ENCODE results near the gene UNC13D. TPM values are rescaled to one million over a fixed set of nuclear protein-coding genes. Genes with fewer than 3 reads are reported as not detected.
"Not testable (repeated sequence)": the region's sequence is repeated elsewhere in the genome, so short reads cannot be mapped to it uniquely, and the experiment has no call there.

Gene UNC13D
- total RNA-seq, 2 donors from 2014 or later = 89.0 to 97.6 TPM

DNA sequence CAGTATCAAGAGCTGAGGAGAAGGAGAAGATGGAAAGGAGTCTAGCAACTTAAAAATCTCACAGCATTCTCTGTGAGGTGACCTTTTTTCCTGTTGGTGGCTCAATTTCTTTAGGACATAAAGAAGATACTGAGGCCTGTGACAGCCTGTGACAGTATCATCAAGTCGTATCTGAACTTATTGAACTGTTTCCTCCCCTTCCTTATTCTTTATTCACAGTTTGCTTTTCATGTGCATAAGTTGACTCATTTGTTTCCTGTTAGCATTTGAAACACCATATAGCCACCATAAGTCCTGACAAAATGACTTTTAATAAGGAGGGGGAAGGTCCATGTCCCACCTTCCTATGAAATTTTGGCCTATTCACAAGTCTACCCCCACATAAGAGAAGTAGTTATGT, 50.7 kb downstream of the UNC13D start:
- no peak for ATAC-seq (replicated peaks in 1 of 2)
- Mint-ChIP-seq H3K9me3 (no peaks in the 10 kb centered on the region), H3K4me3 (peak overlapping the region in 1 of 2 donors; percentile 49), H3K27ac (peak overlapping the region; percentile 83), H3K27me3 (ENCODE audit: low read depth) (no peaks in the 10 kb centered on the region), H3K4me1 (ENCODE audit: low read depth) (peaks cover 20% of the 10 kb centered on the region), H3K36me3 (ENCODE audit: insufficient read depth in 2 of 2) (peaks cover 0 to 2% of the 10 kb centered on the region in 2 donors)
- no peak for DNase-seq

DNA sequence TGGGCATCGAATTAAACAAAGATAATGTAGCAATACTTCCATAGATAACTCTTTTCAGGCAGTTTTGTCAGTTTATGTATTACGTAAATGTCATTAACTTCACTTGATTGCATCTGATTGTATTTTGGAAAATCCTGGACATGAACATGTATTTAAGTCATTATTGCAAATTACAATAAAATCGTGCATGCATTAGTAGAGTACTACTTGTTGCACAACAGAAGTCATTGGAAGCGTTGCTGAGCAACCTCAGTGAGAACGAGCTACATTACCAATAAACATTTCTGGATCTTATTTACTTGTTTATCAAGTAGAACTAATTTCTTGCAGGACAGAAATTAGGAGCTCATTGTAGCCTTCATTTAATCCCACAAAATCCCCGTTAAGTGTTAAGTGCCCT, 53.0 kb downstream of the UNC13D start:
- ATAC-seq (replicated peaks in 1 of 2) (no peak), DNase-seq (no peak)
- no peaks in the 10 kb centered on the region for H3K27me3 Mint-ChIP-seq (ENCODE audit: low read depth)
- H3K36me3 Mint-ChIP-seq (ENCODE audit: insufficient read depth in 2 of 2) = peaks cover 0 to 1% of the 10 kb centered on the region in 2 donors
- H3K9me3 Mint-ChIP-seq = no peaks in the 10 kb centered on the region
- peaks cover 35% of the 10 kb centered on the region for H3K4me1 Mint-ChIP-seq (ENCODE audit: low read depth)
- no peak overlapping the region for H3K4me3 Mint-ChIP-seq
- no peak overlapping the region for H3K27ac Mint-ChIP-seq

DNA sequence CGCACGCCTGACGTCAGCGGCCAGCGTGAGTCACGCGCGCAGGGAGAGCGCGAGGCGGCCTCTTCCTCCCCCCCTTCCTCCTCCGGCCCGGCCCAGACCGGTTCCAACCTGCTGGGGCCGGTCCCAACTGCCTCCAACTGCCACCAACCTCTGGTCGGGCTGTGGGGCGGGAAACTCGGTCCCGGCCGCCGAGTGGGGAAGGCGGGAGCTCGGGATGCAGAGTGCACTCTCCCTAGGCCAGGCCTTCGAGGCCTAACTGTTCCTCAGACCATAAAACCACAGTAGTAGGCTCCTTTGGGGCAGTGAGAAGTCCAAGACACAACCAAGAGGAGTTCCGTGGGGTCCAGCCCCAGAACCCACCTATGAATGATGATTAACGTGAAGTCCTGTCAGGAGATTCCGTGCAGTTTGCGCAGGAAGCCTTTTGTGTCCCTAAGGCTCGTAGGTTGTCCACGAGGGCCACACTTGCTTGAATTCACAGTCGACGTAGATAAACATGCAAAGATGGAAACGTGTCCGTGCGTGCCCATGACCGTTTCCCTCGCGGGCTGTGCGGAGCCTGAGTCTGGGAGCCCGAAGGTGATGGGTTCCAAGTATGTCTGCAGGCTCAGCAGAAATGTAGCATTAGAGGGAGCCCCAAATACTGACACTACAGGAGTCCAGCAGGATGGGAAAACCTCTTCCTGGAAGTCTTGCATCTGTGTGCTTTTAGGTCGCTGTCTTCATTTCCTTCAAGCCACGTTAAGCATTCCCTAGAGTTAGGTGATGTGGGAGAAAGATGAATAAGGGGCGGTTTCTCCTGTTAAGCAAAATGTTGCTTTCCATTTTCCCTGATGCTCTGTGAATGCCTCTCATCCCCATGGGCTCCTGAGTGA, 59.0 kb downstream of the UNC13D start:
- H3K9me3 Mint-ChIP-seq = no peaks in the 10 kb centered on the region
- no peaks in the 10 kb centered on the region for H3K27me3 Mint-ChIP-seq (ENCODE audit: low read depth)
- H3K27ac Mint-ChIP-seq = peak overlapping the region; percentile 98
- peaks cover 50% of the 10 kb centered on the region for H3K4me1 Mint-ChIP-seq (ENCODE audit: low read depth)
- ATAC-seq (replicated peaks in 1 of 2) (peak; percentile 3 to 74), DNase-seq (peak; percentile 45 to 91)
- peak overlapping the region; percentile 90 for H3K4me3 Mint-ChIP-seq
- peaks cover 0 to 8% of the 10 kb centered on the region in 2 donors for H3K36me3 Mint-ChIP-seq (ENCODE audit: insufficient read depth in 2 of 2)

DNA sequence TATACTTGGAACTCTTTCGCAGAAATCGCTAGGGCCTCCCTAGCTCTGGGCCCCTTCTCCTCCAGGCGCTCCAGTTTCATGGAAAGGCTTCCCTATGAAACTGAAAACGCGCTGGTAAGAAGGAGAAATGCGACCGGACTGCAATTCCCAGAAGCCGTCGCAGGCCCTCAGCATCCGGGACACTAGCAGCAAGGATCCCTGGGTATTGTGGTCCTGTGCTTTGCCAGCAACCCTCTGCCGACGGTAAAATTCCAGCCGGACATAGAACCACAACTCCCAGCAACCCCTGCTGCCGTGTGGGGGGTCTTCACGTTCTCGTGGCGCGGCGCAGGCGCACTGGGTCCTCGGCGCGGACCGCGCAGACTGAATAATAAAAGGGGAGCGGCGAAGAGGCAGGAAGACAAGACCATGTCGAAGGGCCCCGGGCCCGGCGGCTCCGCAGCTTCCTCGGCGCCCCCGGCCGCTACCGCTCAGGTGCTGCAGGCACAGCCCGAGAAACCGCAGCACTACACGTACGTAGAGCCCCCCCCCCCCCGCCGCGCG, 59.7 kb downstream of the UNC13D start, which contains the start of gene UNK:
Gene UNK, plus strand, starts transcription at position 334 of the 543 bp plus-strand sequence. Its CDS starts 75 bp downstream, at position 409.
- peaks cover 57% of the 10 kb centered on the region for H3K4me1 Mint-ChIP-seq (ENCODE audit: low read depth)
- no peaks in the 10 kb centered on the region for H3K9me3 Mint-ChIP-seq
- peaks cover 2 to 11% of the 10 kb centered on the region in 2 donors for H3K36me3 Mint-ChIP-seq (ENCODE audit: insufficient read depth in 2 of 2)

DNA sequence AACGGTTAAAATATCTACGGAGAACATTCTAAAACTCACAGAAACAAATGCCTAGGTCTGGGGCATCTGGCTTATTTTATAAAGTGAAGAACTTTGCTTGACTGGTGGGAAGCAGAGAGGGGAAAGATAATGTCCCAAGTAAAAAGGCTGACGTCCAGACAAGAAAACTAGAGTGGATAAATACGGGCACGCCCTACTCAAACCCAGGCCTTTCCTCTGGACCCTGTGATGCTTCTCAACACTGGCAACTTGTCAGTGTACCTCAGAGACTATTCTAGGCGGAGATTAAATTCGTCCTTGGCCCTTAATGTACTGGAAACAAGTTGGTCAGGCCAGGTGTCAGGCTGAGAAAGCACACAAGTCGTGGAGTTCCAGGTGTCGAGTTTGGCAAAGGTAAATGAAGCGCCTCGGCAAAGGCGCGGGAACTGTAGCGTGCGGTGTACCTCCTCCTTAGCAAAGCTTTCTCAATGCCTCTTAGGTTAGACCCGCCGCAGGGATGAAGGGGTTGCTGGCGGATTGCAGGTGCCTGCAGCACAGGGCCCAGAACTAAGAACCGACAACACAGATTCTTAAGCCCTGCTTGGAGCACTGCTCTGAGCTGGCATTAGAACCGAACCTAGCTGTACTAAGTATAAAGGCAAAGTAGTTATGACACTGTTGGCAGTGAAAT, 60.3 kb downstream of the UNC13D start:
- H3K36me3 Mint-ChIP-seq (ENCODE audit: insufficient read depth in 2 of 2) = peaks cover 3 to 12% of the 10 kb centered on the region in 2 donors
- peak overlapping the region; percentile 98 for H3K27ac Mint-ChIP-seq
- H3K27me3 Mint-ChIP-seq (ENCODE audit: low read depth) = no peaks in the 10 kb centered on the region
- H3K4me1 Mint-ChIP-seq (ENCODE audit: low read depth) = peaks cover 59% of the 10 kb centered on the region
- no peaks in the 10 kb centered on the region for H3K9me3 Mint-ChIP-seq
- peak overlapping the region; percentile 90 for H3K4me3 Mint-ChIP-seq
- peak; percentile 0 to 1 for ATAC-seq (replicated peaks in 1 of 2)
- DNase-seq = peak; percentile 33 to 44

More for the DNA sequence above, 59.7 kb downstream of the UNC13D start, which contains the start of gene UNK:
- peak; percentile 72 to 74 for ATAC-seq (replicated peaks in 1 of 2)
- peak; percentile 95 to 96 for DNase-seq
- peak within 1 kb of the TSS; percentile 98 for H3K27ac Mint-ChIP-seq
- H3K4me3 Mint-ChIP-seq = peak within 1 kb of the TSS; percentile 90
- H3K27me3 Mint-ChIP-seq (ENCODE audit: low read depth) = no peaks in the 10 kb centered on the region

DNA sequence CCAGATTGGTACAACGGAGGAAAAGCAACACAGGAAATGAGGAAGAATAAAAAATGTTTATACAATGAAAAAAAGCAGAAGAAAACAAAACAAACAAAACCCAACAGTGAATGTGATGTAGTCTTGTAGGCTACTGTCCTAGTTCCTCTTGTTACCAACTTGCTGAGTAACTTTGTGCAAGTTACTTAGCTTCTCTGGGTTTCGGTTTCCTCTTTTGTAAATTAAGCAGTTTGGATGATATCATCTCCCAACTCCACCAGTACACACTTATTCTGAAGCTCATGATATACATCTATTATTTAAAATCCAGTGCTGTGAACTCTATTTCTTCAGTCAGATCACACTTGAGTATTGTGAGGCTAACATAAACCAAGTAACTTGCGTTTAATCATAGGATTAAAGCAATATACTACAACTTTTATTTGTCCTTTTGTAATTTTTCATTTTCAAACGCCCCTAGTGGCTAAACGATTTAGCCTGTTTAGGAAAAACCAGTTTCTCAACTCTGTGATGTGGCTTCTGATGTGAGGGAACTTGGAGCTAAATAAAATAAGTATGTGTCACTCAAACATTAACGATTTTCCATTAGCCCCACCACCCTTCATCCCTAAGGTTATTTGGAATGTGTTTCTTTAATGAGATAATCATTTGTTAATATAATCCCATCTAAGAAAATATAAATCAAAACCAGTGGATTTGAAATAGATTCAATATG, 61.0 kb downstream of the UNC13D start:
- H3K4me1 Mint-ChIP-seq (ENCODE audit: low read depth) = peaks cover 64% of the 10 kb centered on the region

DNA sequence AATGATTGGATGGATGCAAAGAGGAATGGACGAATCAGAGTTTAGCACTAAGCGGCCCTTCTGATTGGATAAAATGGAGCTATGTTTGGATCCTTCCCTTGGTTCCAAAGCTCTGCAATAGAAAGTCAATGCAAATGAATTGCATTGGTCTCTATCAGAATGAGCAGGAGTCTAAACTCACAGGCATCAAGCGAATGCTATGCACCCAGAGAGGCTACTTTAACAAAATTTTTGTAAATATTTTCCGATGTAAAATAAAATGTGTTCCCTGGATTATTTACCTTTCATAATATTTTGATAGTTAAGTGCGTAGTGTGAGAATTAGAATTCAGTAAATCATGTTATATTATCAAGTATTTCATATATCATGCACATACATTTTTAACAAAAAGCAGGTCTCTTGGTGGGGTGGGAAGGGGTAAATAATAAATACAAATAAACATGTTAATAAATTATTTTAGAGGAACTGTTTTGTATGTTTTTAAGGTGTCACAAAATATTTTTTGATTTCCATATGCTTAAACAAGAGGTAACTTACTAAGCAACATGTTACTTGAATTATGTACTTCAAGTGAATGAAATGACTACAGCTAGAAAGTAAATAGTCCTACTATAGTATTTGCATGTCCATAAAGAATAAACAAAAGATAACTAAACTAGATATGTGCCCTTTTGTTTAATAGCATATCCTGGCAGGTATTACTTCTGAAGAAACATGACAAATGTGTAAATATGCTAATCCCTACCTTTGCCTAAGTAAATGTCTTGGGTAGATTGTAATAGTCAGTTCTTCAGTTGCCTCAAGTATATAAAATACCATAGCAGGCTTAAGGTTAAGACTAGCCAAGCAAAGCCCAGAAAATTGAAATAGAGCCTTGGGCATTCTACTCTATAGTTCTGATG, 64.0 kb downstream of the UNC13D start:
- ATAC-seq (replicated peaks in 1 of 2) (no peak), DNase-seq (no peak)
- H3K4me1 Mint-ChIP-seq (ENCODE audit: low read depth) = peaks cover 68% of the 10 kb centered on the region
- H3K36me3 Mint-ChIP-seq (ENCODE audit: insufficient read depth in 2 of 2) = peaks cover 23 to 28% of the 10 kb centered on the region in 2 donors
- H3K9me3 Mint-ChIP-seq = no peaks in the 10 kb centered on the region
- no peaks in the 10 kb centered on the region for H3K27me3 Mint-ChIP-seq (ENCODE audit: low read depth)
- H3K4me3 Mint-ChIP-seq = peak overlapping the region; percentile 90 to 96
- peak overlapping the region; percentile 90 for H3K27ac Mint-ChIP-seq

More for the DNA sequence above, 61.0 kb downstream of the UNC13D start:
- H3K27ac Mint-ChIP-seq = peak overlapping the region; percentile 98
- H3K27me3 Mint-ChIP-seq (ENCODE audit: low read depth) = no peaks in the 10 kb centered on the region
- H3K9me3 Mint-ChIP-seq = no peaks in the 10 kb centered on the region
- peaks cover 10 to 18% of the 10 kb centered on the region in 2 donors for H3K36me3 Mint-ChIP-seq (ENCODE audit: insufficient read depth in 2 of 2)
- peak overlapping the region; percentile 90 for H3K4me3 Mint-ChIP-seq
- no peak for DNase-seq
- ATAC-seq (replicated peaks in 1 of 2) = peak; percentile 16

DNA sequence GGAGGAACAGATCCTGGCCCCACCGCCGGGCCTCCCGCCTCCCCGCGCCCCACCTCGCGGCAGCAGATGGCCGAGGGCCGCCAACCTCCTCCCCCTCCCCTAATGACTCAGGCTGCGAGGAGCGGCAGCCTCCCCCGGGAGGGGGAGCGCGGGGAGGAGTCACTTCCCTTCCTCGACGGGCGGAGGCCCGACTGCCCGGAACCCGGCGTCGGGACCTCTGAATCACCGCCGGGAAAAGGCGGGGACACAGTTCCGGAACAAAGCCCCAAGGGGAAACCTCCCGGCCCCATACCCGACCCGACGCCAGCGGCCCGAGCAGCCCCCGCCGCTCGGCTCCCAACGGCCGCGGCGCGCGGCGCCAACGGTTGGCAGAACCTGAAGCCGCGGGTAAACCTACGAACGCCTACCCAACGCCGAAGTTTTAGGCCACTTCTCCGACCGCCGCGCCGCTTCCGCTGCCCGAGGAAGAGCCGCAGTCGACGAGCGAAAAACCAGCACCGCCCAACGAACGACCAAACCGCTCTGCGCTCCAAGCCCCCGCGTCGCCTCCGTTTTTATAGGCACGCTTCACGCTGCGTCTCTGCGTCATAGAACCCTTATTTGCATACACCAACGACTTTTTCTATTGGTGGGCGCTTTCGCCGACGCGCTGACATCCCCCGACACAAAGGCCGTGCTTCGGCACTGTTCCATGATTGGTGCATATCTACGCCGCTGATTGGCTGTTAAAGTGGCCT, 64.8 kb downstream of the UNC13D start:
- Mint-ChIP-seq H3K36me3 (ENCODE audit: insufficient read depth in 2 of 2) (peaks cover 21 to 28% of the 10 kb centered on the region in 2 donors), H3K27me3 (ENCODE audit: low read depth) (no peaks in the 10 kb centered on the region), H3K4me1 (ENCODE audit: low read depth) (peaks cover 66% of the 10 kb centered on the region)

DNA sequence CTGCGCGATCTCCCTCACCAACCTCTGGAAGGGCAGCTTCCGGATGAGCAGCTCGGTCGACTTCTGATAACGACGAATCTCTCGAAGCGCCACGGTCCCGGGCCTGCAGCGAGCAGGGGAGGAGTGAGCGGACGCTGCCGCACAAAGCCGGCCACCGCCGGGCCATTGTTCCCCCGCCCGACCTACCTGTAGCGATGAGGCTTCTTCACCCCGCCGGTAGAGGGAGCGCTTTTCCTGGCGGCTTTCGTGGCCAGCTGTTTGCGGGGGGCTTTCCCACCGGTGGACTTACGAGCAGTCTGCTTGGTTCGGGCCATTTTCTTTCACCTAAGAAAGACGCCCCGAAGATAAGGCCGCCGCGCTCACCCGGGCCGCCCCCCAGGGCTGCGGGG, 65.3 kb downstream of the UNC13D start:
- no peaks in the 10 kb centered on the region for H3K27me3 Mint-ChIP-seq (ENCODE audit: low read depth)
- H3K4me1 Mint-ChIP-seq (ENCODE audit: low read depth) = peaks cover 61% of the 10 kb centered on the region
- H3K9me3 Mint-ChIP-seq = no peaks in the 10 kb centered on the region
- peaks cover 21 to 28% of the 10 kb centered on the region in 2 donors for H3K36me3 Mint-ChIP-seq (ENCODE audit: insufficient read depth in 2 of 2)
- no peak for ATAC-seq (replicated peaks in 1 of 2)
- peak overlapping the region; percentile 90 to 96 for H3K4me3 Mint-ChIP-seq
- no peak for DNase-seq
- H3K27ac Mint-ChIP-seq = peak overlapping the region; percentile 99

More for the DNA sequence above, 64.8 kb downstream of the UNC13D start:
- peak; percentile 95 for DNase-seq
- H3K9me3 Mint-ChIP-seq = no peaks in the 10 kb centered on the region
- H3K27ac Mint-ChIP-seq = peak overlapping the region; percentile 90
- peak; percentile 67 to 69 for ATAC-seq (replicated peaks in 1 of 2)
- peak overlapping the region; percentile 90 to 96 for H3K4me3 Mint-ChIP-seq

DNA sequence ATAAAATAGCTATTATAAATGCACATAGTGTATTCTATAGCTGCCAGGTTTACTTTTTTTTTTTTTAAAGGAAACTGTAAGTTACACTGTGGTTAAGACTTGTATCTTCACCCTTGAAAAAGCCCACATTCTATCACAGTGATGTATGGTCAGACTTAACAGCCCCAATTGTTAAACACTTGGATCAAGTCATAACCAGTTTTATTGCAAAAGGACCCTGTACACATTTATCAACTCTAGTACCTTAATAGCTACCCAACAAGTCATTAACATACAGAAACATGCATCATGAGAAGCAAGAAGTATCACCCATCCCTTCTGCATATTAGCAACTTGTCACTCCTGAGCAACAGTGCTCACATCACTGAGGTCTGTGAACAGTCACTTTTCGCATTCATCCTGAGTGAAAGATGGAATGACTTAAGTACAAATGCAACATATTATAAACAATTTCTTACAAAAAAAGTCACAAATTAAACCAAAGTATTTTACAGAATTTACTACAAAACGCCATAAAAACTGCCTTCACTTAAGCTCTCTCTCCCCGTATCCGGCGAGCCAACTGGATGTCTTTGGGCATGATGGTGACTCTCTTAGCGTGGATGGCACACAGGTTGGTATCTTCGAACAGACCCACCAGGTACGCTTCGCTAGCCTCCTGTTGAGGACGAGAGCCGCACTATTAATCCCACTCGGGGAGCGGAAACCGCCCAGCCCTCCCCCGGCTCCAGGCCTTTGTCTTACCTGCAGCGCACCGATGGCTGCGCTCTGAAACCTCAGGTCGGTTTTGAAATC, 65.9 kb downstream of the UNC13D start:
- DNase-seq = not testable (repeated sequence)

More for the DNA sequence above, 65.9 kb downstream of the UNC13D start:
- not testable (repeated sequence) for H3K9me3 Mint-ChIP-seq; ATAC-seq (replicated peaks in 1 of 2); H3K27me3 Mint-ChIP-seq (ENCODE audit: low read depth)
- Mint-ChIP-seq H3K4me3 (peak overlapping the region; percentile 90 to 96), H3K36me3 (ENCODE audit: insufficient read depth in 2 of 2) (peaks cover 21 to 28% of the 10 kb centered on the region in 2 donors), H3K4me1 (ENCODE audit: low read depth) (peaks cover 56% of the 10 kb centered on the region), H3K27ac (peak overlapping the region; percentile 99)
